ENCODE results near the gene PNMA8A. TPM values are rescaled to one million over a fixed set of nuclear protein-coding genes. Genes with fewer than 3 reads are reported as not detected.

Gene PNMA8A
- total RNA-seq, 4 donors from 2014 or later, result 0.20 to 0.68 (median 0.64) TPM; not detected in 1

DNA sequence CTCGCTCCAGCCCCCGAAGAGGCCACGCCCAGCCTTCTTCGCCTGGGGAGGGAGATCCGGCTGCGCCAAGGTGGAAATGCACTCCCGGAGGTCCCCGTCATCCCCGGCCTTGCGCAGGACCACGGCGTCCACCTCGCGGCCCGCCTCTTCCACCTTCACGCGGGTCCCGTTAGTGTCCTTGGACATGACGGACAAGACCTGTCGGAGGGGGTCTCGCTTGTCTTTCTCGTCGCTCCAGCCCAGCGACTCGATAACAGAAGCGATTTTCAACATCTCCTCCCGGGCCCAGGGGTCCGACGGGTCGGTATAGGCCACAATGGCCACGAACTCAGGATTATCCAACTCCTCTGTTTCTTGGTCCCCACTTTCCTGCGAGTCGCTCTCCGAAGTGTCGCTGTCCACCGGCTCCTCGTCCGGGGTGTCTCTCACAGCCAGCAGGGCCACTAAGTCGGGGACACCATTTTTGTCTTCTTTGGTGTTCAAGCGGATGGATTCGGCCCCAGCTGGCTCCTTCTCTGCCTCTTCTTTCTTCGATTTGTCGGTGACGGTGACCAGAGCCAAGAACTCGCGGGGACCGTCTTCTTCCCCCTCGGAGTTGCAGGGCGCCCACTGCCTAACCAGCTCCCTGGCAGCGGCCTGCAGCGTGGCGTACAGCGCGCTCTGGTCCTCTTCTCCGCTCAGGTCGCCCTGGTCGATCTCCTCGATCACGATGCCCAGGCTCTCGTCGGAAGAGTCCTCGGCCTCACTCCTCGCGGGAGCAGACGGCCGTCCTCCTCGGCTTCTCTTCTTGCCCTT is 23.0 kb upstream of the PNMA8A start:
- no peak for DNase-seq
- Histone ChIP-seq H3K27me3 (peaks cover 65% of the 10 kb centered on the region), H3K9me3 (no peaks in the 10 kb centered on the region), H3K36me3 (no peaks in the 10 kb centered on the region), H3K4me3 (peak overlapping the region in 1 of 4 donors; percentile 49), H3K27ac (no peak overlapping the region), H3K4me1 (peaks cover 8 to 31% (median 19%) of the 10 kb centered on the region in 4 donors)
- 71 to 100% methylated on average over 1 to 67 of the region's 67 CpGs for WGBS, 2 donors (ENCODE audit: low coverage in 1 of 2)
- TF ChIP-seq EP300 (IDR thresholded peaks at IDR 0.05; ENCODE audit: low read depth) (no peak), POLR2AphosphoS5 (IDR thresholded peaks at IDR 0.05) (no peak), POLR2A (IDR thresholded peaks at IDR 0.05) (no peak)
- TF ChIP-seq, protein P1, sequence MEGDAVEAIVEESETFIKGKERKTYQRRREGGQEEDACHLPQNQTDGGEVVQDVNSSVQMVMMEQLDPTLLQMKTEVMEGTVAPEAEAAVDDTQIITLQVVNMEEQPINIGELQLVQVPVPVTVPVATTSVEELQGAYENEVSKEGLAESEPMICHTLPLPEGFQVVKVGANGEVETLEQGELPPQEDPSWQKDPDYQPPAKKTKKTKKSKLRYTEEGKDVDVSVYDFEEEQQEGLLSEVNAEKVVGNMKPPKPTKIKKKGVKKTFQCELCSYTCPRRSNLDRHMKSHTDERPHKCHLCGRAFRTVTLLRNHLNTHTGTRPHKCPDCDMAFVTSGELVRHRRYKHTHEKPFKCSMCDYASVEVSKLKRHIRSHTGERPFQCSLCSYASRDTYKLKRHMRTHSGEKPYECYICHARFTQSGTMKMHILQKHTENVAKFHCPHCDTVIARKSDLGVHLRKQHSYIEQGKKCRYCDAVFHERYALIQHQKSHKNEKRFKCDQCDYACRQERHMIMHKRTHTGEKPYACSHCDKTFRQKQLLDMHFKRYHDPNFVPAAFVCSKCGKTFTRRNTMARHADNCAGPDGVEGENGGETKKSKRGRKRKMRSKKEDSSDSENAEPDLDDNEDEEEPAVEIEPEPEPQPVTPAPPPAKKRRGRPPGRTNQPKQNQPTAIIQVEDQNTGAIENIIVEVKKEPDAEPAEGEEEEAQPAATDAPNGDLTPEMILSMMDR (IDR thresholded peaks at IDR 0.05), result no peak
- in situ Hi-C loops (cut with MboI; ENCODE audit: low pct_ligation_motif_present in 1 of 4, low pct_unique_long_range_greater_than_20kb in 1 of 4, low sequenced_read_pairs in 3 of 4) (loop anchor here in 1 of 4 donors (25.0 kb wide), 1 partner anchor 207 kb away; the partner anchor contains the start of gene HIF3A), intact Hi-C loops (cut with DNase I; ENCODE audit: low total_unique reads) (no loop called here)

DNA sequence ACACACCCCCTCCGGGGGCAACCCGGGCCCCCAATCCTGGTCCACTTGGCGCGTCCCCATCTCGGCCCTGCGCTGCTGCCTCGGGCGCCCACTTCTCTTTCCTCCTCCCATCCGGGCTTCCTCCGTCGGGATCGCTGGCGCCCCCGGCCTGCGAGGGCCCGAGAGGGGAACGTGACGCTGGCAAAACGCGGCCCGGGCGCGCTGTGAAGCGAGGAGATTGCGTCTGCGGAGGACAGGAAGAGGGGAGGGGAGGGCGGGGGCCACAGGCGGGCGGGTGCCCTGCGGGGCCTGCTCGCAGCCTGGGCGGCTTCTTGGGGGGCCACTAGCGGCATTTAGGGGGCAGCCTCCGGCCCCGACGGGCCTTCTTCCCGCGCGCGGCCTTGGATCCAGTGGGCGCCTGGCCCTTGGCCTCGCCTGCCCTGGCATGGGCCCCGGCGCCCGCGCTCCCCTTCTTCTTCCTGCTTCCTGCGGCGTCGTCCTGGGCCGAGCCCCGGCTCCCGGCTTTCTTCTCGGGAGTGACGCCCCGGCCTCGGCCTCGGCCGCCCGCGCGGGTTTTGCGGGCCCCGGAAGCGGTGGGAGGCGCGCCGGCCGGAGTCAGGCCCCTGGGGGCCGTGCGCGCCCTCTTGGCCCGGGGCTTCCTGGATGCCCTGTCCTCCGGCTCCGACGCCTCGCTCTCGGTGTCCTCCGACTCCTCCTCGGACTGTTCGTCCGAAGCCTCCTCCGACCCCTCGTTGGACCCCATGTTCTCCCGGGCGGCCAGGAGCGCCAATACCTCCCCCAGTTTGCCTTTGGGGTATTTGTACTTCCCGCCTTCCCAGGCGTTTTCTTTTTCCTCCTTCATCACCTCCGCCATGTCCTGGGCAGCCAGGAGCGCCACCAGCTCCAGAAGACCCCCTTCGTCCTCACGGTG is 22.1 kb upstream of the PNMA8A start:
- H3K4me3 ChIP-seq, result peak overlapping the region; percentile 10 to 49 (median 28)
- H3K9me3 ChIP-seq, result no peaks in the 10 kb centered on the region
- TF ChIP-seq EP300 (IDR thresholded peaks at IDR 0.05; ENCODE audit: low read depth), result no peak
- TF ChIP-seq POLR2AphosphoS5 (IDR thresholded peaks at IDR 0.05), result no peak
- TF ChIP-seq, protein P1 (IDR thresholded peaks at IDR 0.05), result no peak
- no peak for TF ChIP-seq POLR2A (IDR thresholded peaks at IDR 0.05)
- intact Hi-C loops (cut with DNase I; ENCODE audit: low total_unique reads), result no loop called here
- 0 to 18% methylated on average over 11 to 61 of the region's 92 CpGs for WGBS, 2 donors (ENCODE audit: low coverage in 1 of 2)
- peak overlapping the region in 3 of 4 donors; percentile 27 to 51 (median 44) for H3K27ac ChIP-seq
- H3K36me3 ChIP-seq, result no peaks in the 10 kb centered on the region
- in situ Hi-C loops (cut with MboI; ENCODE audit: low pct_ligation_motif_present in 1 of 4, low pct_unique_long_range_greater_than_20kb in 1 of 4, low sequenced_read_pairs in 3 of 4), result loop anchor here in 1 of 4 donors (25.0 kb wide), 1 partner anchor 206 kb away; the partner anchor contains the start of gene HIF3A
- H3K27me3 ChIP-seq, result peaks cover 74% of the 10 kb centered on the region
- peak; percentile 21 for DNase-seq
- peaks cover 8 to 34% (median 21%) of the 10 kb centered on the region in 4 donors for H3K4me1 ChIP-seq

DNA sequence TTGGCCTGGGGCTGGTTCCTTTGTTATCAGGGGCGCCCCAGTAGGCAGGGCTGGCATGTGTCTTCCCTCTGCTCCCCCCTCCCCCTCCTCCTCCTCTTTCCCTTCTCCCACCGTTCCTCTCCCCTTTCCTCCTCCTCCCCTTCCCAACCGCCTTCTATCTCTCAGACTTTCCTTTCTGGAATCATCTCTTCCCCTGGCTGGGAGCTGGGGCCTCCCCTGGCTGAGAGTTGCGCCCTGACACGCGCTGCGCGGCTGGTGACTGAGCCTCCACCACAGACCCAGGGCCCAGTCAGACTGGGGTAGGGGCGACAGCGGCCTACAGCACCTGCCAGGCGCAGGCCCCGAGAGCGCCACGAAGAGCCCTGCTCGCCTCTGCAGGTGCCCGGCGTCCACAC is 21.5 kb upstream of the PNMA8A start:
- Histone ChIP-seq H3K4me3 (peak overlapping the region in 3 of 4 donors; percentile 10 to 49 (median 30)), H3K27me3 (peaks cover 80% of the 10 kb centered on the region), H3K27ac (peak overlapping the region in 3 of 4 donors; percentile 27 to 51 (median 44)), H3K9me3 (no peaks in the 10 kb centered on the region), H3K4me1 (peaks cover 8 to 38% (median 23%) of the 10 kb centered on the region in 4 donors), H3K36me3 (no peaks in the 10 kb centered on the region)
- intact Hi-C loops (cut with DNase I; ENCODE audit: low total_unique reads) (no loop called here), in situ Hi-C loops (cut with MboI; ENCODE audit: low pct_ligation_motif_present in 1 of 4, low pct_unique_long_range_greater_than_20kb in 1 of 4, low sequenced_read_pairs in 3 of 4) (loop anchor here in 1 of 4 donors (25.0 kb wide), 1 partner anchor 206 kb away; the partner anchor contains the start of gene HIF3A)
- 38 to 62% methylated on average over 3 to 17 of the region's 17 CpGs for WGBS, 2 donors (ENCODE audit: low coverage in 1 of 2)
- no peak for DNase-seq
- TF ChIP-seq POLR2A (IDR thresholded peaks at IDR 0.05) (no peak), POLR2AphosphoS5 (IDR thresholded peaks at IDR 0.05) (no peak), EP300 (IDR thresholded peaks at IDR 0.05; ENCODE audit: low read depth) (no peak)
- TF ChIP-seq, protein P1 (IDR thresholded peaks at IDR 0.05), result no peak

Data from transverse colon (tissue), 4 donors.